NCI-H446 treated with DMSO at 0.1 percent for 48 hours (cell line): Measurements from ENCODE around the gene GOLPH3.

Experiments
- DNase-seq: peaks from one replicate; lab custom pipeline; 2025; lab: John Stamatoyannopoulos, UW

Gene GOLPH3

DNA sequence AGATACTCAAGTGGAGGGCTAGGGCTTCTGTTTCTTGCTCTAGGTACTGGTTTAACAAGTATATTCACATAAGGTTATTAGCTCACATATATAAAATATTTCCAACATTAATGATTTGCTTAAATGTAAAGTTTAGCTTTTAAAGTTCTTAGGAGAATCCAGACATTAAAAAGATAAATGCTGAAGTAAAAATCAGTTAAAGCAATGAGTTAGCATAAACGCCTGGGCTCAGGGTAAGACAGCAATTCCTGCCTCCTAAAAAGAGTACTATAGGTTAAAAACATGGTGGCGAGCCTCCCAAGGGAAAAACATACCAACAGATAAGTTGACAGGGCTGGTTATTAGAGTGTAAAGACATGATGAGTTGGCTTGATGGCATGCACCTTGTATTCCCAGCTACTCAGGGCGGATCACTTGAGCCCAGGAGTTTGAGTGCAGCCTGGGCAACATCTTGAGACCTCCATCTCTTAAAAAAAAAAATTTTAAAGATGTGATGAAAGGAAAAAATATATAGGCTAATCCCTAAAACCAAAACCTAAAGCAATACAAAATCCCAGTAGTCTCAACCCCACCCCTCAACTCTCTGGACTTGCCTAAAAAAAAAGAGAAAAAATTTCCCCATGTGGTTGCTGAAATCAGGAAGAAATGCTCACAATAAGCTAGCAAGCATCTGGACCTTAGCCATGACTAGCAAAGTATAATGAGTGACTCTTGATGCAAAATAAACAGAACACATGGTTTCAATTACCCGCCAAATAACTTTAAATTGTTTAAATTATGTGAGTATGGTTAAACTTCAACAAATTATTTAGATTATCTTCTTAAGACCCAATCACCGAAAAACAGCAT is 3.6 kb downstream of the GOLPH3 start:
- DNase-seq: peak; percentile 62

DNA sequence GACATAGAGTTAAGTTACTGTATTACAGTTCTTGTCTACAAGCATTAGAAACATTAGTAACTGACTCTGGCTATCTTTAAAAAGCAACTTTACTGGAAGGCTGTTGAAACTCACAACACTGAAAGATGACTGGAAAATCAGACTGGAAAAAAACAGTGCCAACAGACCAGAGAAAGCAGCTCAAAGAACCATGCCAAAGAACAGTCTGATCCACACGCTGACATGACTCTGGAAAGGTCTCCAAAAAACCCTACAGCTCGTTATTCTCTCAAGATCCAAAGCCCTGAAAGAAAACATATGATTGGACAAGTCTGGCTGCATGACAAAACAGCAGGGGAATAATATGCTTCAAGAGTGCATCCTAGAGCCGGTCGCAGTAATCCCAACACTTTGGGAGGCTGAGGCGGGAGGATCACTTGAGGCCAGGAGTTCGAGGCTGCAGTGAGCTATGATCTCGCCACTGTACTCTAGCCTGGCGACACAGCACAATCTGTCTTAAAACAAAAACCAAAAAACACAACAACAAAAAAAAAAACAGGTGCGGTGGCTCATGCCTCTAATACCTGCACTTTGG is 5.6 kb downstream of the GOLPH3 start:
- DNase-seq: peak; percentile 63

DNA sequence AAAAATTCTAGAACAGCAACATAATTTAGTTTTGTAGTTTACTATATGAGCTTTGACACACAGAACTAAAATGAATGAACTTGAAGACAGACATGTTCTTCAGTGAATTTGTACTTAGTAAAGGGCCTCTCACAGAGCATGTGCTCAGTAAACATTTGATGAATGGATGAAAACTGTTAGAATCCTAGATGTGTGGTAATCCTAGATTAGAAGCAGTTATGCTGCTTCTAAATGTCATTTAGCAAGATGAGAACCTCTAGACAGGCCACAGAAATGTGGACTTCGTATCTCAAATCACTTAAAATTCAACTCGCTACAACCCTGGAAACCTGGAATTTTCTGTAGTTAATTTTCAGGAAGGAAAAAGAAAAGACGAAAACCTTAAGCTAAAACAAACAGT is 8.5 kb downstream of the GOLPH3 start:
- DNase-seq: no peak

DNA sequence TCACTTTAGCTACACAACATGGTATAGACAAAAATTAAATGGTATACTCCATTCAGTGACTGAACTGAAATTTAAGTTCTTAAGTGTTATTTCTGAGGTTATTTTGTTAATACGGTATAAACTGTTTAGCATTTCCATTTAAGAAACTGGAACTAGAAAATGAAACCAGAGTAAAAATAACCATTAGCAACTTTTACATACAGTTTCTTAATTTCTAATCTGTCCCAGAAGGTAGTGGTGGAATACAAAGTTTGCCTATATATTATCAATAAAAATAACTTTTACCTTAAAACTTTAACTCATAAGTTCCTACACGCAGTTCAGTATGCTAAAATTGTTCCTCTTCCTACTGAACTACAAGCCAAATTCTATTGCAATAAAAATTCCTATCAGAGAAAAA is 10.3 kb downstream of the GOLPH3 start:
- no peak for DNase-seq

DNA sequence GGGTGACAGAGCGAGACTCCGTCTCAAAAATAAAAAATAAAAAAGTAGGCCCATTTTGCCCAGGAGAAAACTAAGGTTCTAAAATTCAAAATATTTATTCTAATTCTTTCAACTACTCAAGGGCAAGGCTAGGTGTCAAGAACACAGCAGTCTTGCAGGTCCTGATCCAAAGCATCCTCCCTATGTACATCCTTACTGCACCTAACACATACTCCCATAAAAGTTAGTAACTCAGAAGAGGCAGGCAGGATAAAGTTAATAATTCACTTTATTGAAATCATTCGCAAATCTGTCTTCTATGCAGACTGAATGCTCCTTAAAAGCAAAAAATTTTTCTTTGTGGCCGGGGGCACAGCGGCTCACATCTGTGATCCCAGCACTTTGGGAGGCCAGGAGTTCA is 11.1 kb downstream of the GOLPH3 start:
- DNase-seq: no peak

DNA sequence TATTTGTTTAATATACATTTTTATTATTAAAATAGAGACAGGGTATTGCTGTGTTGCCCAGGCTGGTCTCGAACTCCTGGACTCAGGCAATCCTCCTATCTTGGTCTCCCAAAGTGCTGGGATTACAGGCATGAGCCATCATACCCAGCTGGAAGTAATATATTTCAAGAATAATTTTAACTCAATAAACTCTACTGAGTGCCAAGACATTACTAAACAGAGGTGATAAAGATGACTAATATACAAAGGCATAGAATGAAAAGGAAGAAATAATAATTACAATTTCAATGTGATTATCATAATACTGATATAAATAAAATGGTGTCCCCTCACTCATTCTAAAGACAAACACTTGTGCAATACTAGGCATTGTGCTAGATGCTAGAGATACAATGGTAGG is 13.9 kb downstream of the GOLPH3 start:
- no peak for DNase-seq

DNA sequence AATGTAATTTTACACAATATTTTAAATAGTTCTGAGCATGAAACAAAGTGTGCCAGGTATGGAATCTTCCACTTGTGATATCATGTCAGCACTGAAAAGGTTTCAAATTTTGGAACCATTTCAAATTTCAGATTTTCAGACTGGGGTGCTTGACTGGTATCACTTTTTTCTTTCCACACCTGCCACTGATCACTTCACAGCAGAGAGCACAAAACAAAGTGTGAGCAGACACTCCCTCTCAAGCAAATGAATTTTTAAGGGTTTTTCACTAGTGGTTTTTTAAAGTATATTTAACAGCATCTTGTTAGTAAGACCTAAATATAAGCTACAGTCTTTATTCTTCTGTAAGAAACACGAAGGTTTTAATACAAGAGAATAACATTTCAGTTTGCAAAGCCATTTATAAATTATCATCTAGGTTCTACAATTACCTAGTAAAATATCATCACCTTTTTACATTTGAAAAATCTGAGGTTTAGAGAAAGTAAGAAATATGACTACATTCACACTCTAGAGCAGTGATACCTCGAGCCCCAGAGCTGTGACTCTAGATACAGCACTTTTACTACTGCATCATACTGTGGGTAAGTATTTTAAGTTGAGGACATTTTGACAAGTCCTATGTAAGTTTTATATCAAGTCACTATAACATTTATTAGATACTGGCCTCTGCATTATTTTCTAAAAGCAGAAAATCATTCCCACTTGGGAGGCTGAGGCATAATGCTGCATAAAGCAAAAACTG is 14.6 kb downstream of the GOLPH3 start:
- DNase-seq: no peak

DNA sequence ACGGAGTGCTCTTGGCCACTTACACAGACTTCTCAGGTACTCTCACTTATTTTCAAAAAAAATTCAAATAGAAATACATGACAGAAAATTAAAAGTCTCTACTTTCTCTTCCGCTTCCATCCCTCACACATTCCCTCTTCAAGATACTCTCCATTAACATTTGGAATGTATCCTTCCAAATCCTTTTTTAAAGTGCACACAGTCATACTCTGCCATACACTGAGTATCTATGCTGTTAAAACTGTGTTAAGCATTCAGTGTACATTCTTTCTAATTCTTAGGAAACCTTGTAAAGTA is 15.5 kb downstream of the GOLPH3 start:
- DNase-seq: no peak

DNA sequence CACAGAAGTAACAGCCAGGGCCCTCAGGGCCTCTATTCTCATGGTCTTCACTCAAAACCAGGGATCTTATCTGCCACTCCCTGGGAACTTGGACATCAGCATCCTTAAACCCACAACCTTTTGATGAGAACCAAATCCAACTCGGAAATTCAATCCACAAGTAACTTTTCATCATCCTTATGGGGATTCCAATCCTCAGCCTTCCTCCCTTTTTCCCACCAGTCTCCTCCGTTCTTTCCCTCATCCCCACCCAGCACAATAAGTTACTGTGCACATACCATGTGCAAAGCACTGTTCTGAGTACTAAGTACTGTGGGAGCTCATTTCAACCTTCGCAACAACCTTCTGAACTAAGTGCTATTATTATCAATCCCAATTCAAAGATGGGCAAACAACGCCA is 17.0 kb downstream of the GOLPH3 start:
- DNase-seq: no peak

DNA sequence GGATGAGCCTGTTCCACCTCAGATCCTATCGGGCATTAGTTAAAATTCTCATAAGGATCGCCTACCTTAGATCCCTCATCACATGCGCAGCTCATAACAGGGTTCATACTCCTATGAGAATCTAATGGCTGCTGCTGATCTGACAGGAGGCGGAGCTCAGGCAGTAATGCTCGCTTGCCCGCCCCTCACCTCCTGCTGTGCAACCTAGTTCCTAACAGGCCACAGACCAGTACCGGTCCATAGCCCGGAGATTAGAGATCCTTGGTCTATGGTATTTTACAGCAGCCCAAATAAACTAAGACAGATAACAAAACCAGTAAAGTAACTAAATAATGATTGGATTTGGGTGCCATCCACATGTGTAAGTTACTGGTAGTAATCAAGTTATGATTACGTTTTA is 17.5 kb downstream of the GOLPH3 start:
- DNase-seq: no peak

DNA sequence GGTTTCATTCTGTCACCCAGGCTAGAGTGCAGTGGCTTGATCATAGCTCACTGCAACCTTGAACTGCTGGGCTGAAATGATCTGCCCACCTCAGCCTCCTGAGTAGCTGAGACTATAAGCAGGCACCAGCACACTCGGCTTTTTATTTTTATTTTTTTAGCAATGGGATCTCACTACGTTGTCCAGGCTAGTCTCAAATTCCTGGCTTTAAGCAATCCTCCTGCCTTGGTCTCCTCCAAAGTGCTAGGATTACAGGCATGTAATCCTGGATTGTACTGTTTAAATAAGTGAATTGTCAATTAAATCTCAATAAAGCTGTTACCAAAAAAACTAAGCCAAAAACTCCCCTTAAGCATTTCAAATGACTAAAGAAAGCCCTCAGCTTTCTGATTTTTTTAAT is 18.9 kb downstream of the GOLPH3 start:
- DNase-seq: no peak

DNA sequence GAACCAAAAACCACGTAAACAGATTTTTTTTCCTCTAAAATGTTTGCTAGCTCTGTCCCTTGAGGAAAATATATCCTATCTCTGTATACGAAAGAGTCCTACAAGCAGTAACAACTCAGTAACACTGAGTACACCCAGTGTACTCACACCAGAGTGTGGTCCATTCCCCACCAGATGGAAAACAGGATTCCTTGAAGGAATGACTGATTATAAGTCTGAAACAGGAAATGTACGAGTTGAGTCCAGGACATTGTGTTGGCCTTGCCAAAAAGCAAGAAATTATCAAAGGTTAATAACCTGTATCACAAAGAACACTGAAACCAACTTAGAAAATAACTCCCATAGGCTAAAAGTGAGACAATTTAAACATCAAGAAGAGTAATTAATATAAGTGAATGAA is 20.4 kb downstream of the GOLPH3 start:
- DNase-seq: no peak

DNA sequence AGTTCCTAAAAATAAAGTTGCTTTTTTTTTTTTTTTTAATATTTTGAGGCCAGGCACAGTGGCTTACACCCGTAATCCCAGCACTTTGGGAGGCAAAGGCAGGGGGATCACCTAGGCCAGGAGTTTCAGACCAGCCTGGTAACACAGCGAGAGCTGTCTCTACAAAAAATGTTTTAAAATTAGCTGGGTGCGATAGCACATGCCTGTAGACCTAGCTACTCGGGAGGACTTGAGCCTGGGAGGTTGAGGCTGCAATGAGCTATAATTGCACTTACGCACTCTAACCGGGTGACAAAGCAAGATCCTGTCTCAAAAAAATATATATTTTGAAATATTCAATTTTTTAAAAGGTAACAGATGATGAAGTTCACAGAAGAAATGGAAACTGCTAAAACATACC is 22.9 kb downstream of the GOLPH3 start:
- DNase-seq: no peak

DNA sequence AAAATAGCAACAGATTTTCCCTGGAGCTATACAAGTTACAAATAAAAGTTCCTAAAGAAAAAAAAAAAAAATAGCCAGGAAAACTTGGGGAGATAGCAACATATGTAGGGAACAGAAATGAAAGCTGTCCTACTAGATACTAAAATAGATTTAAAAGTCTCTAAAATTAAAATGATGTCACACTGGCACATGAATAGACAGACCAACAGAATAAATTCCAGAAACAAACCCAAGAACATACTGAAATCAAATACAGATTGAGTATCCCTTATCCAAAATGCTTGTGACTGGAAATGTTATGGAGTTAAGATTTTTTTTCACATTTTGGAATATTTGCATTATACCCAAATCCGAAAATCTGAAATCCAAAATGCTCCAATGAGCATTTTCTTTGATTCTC is 23.8 kb downstream of the GOLPH3 start:
- no peak for DNase-seq

DNA sequence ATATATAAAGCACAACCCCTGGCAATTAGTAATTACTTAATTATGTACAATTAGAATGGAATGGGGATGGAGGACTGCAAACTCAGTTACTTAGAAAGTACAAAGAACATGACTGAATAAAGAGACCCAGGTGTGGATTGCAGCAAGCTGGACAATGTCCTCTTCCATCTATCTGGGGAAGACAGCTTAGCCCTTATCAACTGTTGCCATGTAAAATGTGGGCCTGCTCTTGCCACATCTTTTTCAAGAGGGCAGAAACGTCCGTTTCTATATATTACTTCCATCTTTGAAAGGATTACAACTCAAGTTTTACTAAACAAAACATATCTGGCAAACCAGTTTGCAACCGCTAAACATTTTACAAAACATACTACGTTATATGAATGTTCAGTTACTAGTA is 26.2 kb downstream of the GOLPH3 start:
- DNase-seq: no peak

DNA sequence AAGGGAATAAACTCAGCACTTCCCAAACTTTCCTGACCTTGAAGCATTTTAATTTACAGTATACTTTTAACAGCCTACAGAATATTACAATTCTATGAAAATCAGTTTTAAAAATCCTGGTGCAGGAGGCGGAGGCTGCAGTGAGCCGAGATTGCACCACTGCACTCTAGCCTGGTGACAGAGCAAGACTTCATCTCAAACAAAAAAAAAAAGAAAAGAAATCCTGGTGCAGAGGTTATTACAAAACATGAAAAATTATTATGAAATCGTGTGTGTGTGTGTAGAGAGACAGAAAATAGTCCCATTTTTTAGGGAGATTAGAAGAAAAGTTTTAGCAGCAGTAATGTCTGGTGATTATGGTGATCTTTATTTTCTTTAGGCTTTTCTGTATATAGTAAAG is 26.9 kb downstream of the GOLPH3 start:
- no peak for DNase-seq

DNA sequence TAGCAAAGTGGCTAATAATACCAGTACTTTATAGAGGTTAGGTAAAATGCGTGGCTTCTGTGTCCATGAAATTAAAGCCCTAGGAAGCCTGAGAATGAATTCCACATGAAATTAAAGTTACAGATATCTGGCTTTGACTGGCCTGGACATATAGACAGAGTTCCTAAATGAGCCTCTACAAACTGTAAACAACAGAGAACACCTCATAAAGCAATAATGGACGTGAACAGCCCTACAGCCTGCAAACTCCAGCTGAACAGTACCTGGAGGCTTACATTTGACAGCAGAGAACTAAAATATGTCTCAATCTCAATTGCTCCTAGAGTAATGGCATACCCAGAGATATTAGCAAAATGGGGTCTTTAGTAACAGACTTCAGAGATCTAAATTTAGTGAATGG is 28.7 kb downstream of the GOLPH3 start:
- no peak for DNase-seq

DNA sequence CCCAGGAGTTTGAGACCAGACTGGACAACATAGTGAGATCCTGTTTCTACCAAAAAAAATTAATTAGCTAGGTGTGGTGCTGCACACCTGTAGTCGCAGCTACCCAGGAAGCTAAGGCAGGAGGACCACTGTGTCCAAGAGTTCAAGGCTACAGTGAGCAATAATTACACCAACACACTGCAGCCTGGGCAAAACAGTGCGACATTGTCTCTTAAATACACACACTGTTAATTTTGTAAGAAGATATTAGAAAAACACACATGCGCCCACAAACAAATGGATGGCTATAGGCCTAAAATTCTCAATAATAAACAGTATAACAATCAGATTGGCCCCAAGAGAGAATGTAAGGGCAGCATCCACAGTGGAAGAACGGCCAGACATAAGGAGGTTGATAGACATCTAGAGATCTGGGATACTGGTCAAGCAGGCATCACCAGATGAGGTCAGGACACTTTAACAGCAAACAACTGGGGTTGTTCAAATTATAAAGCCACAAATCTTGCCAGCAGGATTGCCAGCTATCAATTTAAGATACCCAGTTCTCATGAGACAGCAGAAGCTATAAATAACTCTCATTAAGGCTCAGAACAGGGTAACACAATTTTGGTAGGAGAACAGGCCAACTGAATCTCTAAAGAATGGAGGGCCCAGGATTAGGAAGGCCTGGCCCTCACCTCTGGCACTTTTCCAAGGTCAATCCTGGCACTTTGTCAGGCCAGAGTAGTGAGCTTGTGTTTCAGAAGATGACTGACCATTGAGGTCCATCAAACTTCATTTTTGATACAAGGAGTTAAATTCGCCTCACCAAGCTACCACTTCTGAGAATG is 29.5 kb downstream of the GOLPH3 start:
- DNase-seq: no peak

DNA sequence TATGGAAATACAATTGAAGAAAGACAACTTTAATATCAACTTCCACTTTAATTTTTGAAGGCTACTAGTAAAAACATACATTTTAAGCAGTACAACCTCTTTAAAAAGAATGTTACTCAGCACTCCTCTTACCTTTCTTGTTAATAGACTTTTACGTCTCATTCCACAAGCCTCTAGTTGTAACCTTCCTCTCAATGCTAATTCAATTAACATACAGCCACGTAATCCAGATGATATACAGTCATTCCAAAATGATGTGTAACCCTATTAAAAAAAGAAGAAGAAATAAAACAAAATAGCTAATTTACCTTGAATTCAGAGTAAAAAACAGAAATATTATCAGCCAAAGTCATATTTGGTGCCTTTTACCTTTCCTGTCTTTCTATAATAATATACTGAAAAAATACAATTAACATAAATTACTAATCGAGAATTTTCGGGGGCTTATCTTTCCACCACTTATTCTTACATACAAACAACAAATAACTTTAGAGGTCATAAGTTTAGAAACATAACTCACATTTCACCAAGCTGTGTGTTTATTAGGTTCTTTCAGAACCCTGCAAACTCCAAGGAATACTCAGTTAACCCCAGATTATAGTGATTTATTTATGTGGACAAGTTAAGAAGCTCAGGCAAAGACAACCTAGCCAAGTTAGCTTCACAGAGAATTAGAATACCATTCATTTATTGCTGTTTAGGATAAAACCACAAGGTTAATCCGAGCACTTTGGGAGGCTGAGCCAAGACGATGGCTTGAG is 30.3 kb downstream of the GOLPH3 start:
- DNase-seq: no peak

DNA sequence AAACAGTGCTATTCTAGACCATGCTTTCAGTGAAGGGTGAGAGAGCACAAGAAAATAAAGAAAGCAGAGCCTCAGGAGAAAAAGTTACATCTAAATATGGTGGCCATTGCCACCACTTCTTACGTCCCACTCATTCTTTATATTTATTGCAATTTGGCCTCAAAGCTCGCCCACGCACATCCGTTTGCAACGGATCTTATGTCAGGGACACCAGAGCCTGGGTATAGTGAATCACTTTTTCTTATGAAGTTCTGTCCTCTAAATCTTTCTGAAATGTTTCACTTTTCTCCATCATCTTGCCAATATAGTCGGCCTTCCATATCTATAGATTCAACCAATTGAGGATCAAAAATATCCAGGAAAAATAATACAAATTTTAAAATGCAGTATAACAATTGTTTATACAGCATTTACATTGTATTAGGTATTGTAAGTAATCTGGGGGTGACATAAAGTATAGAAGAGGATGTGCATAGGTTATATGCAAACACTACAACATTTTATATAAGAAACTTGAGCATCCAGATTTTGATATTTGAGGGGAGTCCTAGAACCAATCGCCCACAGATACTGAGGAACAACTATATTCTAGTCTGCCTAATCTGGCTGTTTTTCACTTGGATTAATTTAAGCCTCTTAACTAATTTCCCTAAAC is 35.2 kb downstream of the GOLPH3 start:
- no peak for DNase-seq

DNA sequence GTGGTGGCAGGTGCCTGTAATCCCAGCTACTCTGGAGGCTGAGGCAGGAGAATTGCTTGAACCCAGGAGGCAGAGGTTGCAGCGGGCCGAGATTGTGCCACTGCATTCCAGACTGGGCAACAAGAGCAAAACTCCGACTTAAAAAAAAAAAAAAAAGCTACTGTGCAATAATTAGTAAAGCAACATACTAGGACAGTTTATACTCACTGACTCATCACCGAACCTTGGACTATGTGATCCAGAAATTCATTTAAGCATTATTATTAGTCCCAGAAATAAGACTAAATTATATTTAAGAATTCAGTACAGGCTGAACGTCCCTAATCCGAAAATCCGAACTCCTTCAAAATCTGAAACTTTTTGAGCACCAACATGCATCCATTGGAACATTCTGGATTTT is 37.8 kb downstream of the GOLPH3 start:
- no peak for DNase-seq
